DOHH2 (cell line): Measurements from ENCODE around the gene LONRF3.

Experiments
- H3F3A ChIP-seq: fragments of 200-600 bp; sonication (generic), shearing (Covaris generic); 2 replicates; pipeline ENCODE4 v1.6.0; 2016; ENCODE audit warnings: antibody characterized with exemption, mild to moderate bottlenecking; ENCODE audit not compliant: control insufficient read depth, insufficient read depth
- H3K27ac ChIP-seq: fragments of 200-600 bp; sonication (generic); 2 replicates; pipeline ENCODE4 v1.5.1; 2014; ENCODE audit warnings: low read depth, mild to moderate bottlenecking, low read length, moderate library complexity
- H3K27me3 ChIP-seq: fragments of 200-600 bp; sonication (generic); 2 replicates; pipeline ENCODE4 v1.6.1; 2014; ENCODE audit warnings: mild to moderate bottlenecking, low read length, mixed read lengths; ENCODE audit not compliant: control insufficient read depth
- H3K36me3 ChIP-seq: fragments of 200-600 bp; sonication (generic); 2 replicates; pipeline ENCODE4 v1.6.1; 2014; ENCODE audit warnings: mild to moderate bottlenecking, low read length, moderate library complexity, mixed read lengths; ENCODE audit not compliant: control insufficient read depth
- H3K4me1 ChIP-seq: fragments of 200-600 bp; sonication (generic); 2 replicates; pipeline ENCODE4 v1.6.1; 2014; ENCODE audit warnings: mild to moderate bottlenecking, low read length, mixed read lengths; ENCODE audit not compliant: control insufficient read depth
- H3K4me2 ChIP-seq: fragments of 200-600 bp; sonication (generic); 2 replicates; pipeline ENCODE4 v1.6.0; 2014; ENCODE audit warnings: mild to moderate bottlenecking, low read length, moderate library complexity
- H3K4me3 ChIP-seq: fragments of 200-600 bp; sonication (generic); 2 replicates; pipeline ENCODE4 v1.5.1; 2014; ENCODE audit warnings: mild to moderate bottlenecking, low read length, mixed read lengths
- H3K79me2 ChIP-seq: fragments of 200-600 bp; sonication (generic); 2 replicates; pipeline ENCODE4 v1.6.1; 2014; ENCODE audit warnings: mild to moderate bottlenecking, low read length, mixed read lengths; ENCODE audit not compliant: control insufficient read depth
- H3K9me2 ChIP-seq: fragments of 200-600 bp; sonication (generic); replicated peaks from 2 replicates; pipeline ENCODE4 v1.6.1; 2014; ENCODE audit warnings: mild to moderate bottlenecking, low read length, mixed read lengths; ENCODE audit not compliant: control insufficient read depth
- H3K9me3 ChIP-seq: fragments of 200-600 bp; sonication (generic); 2 replicates; pipeline ENCODE4 v1.6.1; 2014; ENCODE audit warnings: antibody characterized with exemption, low read length, mixed read lengths; ENCODE audit not compliant: control insufficient read depth, insufficient read depth
- H4K20me1 ChIP-seq: fragments of 200-600 bp; sonication (generic); 2 replicates; pipeline ENCODE4 v1.6.0; 2014; ENCODE audit warnings: low read depth, mild to moderate bottlenecking, antibody characterized with exemption, low read length, moderate library complexity; ENCODE audit not compliant: control insufficient read depth, insufficient read depth
- CTCF ChIP-seq: fragments of 200-600 bp; sonication (generic); IDR thresholded peaks from one replicate; pipeline ENCODE4 v1.5.1; 2014; ENCODE audit warnings: antibody characterized with exemption, mild to moderate bottlenecking, low read depth, low read length; ENCODE audit not compliant: poor library complexity, severe bottlenecking
- EZH2phosphoT487 ChIP-seq: fragments of 200-600 bp; sonication (generic); IDR thresholded peaks from 2 replicates; pipeline ENCODE4 v1.6.1; 2017; ENCODE audit warnings: borderline replicate concordance, mild to moderate bottlenecking, antibody characterized with exemption, low read length, moderate library complexity, mixed read lengths

LONRF3 gene

GRCh38 chrX:118941147-118941546 is 33.3 kb upstream of the LONRF3 start:
- no peak overlapping the region for H3K4me3 ChIP-seq
- no peaks in the 10 kb centered on the region for H3K9me2 ChIP-seq
- no peaks in the 10 kb centered on the region for H3K27me3 ChIP-seq
- H4K20me1 ChIP-seq, result no peaks in the 10 kb centered on the region
- H3F3A ChIP-seq, result no peaks in the 10 kb centered on the region
- H3K36me3 ChIP-seq, result no peaks in the 10 kb centered on the region
- no peaks in the 10 kb centered on the region for H3K79me2 ChIP-seq
- no peaks in the 10 kb centered on the region for H3K4me1 ChIP-seq
- H3K27ac ChIP-seq, result no peak overlapping the region
- no peaks in the 10 kb centered on the region for H3K9me3 ChIP-seq
- no peak overlapping the region for H3K4me2 ChIP-seq
- TF ChIP-seq EZH2phosphoT487 (no peak), CTCF (no peak)

GRCh38 chrX:118943102-118943501 is 31.3 kb upstream of the LONRF3 start:
- TF ChIP-seq CTCF, result no peak
- no peak for TF ChIP-seq EZH2phosphoT487
- H4K20me1 ChIP-seq, result no peaks in the 10 kb centered on the region
- no peaks in the 10 kb centered on the region for H3K36me3 ChIP-seq
- no peaks in the 10 kb centered on the region for H3K9me2 ChIP-seq
- H3K4me2 ChIP-seq, result no peak overlapping the region
- H3K9me3 ChIP-seq, result no peaks in the 10 kb centered on the region
- H3K27me3 ChIP-seq, result no peaks in the 10 kb centered on the region; the same call in 1 of the 2 replicates
- no peak overlapping the region for H3K27ac ChIP-seq
- H3K4me1 ChIP-seq, result no peaks in the 10 kb centered on the region
- H3K4me3 ChIP-seq, result no peak overlapping the region
- H3K79me2 ChIP-seq, result no peaks in the 10 kb centered on the region
- no peaks in the 10 kb centered on the region for H3F3A ChIP-seq

GRCh38 chrX:118945921-118946320 is 28.5 kb upstream of the LONRF3 start:
- no peaks in the 10 kb centered on the region for H3K9me3 ChIP-seq
- H3K36me3 ChIP-seq, result no peaks in the 10 kb centered on the region
- no peaks in the 10 kb centered on the region for H3K4me1 ChIP-seq
- no peak overlapping the region for H3K4me3 ChIP-seq
- TF ChIP-seq EZH2phosphoT487 (no peak), CTCF (no peak)
- H3K79me2 ChIP-seq, result no peaks in the 10 kb centered on the region
- no peaks in the 10 kb centered on the region for H4K20me1 ChIP-seq
- no peaks in the 10 kb centered on the region for H3F3A ChIP-seq
- no peak overlapping the region for H3K27ac ChIP-seq
- H3K27me3 ChIP-seq, result no peaks in the 10 kb centered on the region; the same call in 1 of the 2 replicates
- no peaks in the 10 kb centered on the region for H3K9me2 ChIP-seq
- H3K4me2 ChIP-seq, result no peak overlapping the region
